ENCODE measurements around the gene STX5. TPM values are rescaled to one million over a fixed set of nuclear protein-coding genes. Genes with fewer than 3 reads are reported as not detected.
"Not testable (repeated sequence)": the region's sequence is repeated elsewhere in the genome, so short reads cannot be mapped to it uniquely, and the experiment has no call there.

Gene STX5
- total RNA-seq, 2 donors from 2014 or later, result 36.9 to 37.3 TPM

GRCh38 chr11:62835336-62835735 is 3.5 kb upstream of the STX5 start:
- Mint-ChIP-seq H3K27me3 (ENCODE audit: insufficient read depth) (no peaks in the 10 kb centered on the region), H3K27ac (no peak overlapping the region), H3K4me3 (no peak overlapping the region), H3K9me3 (no peaks in the 10 kb centered on the region), H3K4me1 (peaks cover 21% of the 10 kb centered on the region), H3K36me3 (ENCODE audit: low read depth) (peaks cover 35% of the 10 kb centered on the region)
- peaks cover 44% of the 10 kb centered on the region for H3K36me3 ChIP-seq (ENCODE audit: control insufficient read depth, insufficient read depth, low read length)
- H3K9me3 ChIP-seq (ENCODE audit: control insufficient read depth, low read length), result no peaks in the 10 kb centered on the region
- H3K4me3 ChIP-seq (ENCODE audit: low read length), result no peak overlapping the region
- no peak overlapping the region for H3K9ac ChIP-seq (ENCODE audit: extremely low read depth, low read length, poor library complexity, severe bottlenecking)
- no peak for TF ChIP-seq CTCF (conservative IDR thresholded peaks at IDR 0.05)
- no peaks in the 10 kb centered on the region for H3K27me3 ChIP-seq (ENCODE audit: control insufficient read depth, insufficient read depth, low read length, poor library complexity, severe bottlenecking)
- no peak overlapping the region for H3K27ac ChIP-seq (ENCODE audit: low read depth, low read length)
- no peaks in the 10 kb centered on the region for H3K4me1 ChIP-seq (ENCODE audit: control insufficient read depth, insufficient read depth, low read length)
- 92 to 93% methylated on average over 6 to 8 of the region's 8 CpGs for WGBS, 2 experiments (ENCODE audit: insufficient coverage in 1 of 2, insufficient read length in 1 of 2)
- no peak for DNase-seq

GRCh38 chr11:62832336-62833234 is 734 bp upstream of the STX5 start, which contains the start of gene TEX54:
Gene TEX54 (minus strand): TSS chr11:62832841.
- no peaks in the 10 kb centered on the region for H3K9me3 ChIP-seq (ENCODE audit: control insufficient read depth, low read length)
- Mint-ChIP-seq H3K27me3 (ENCODE audit: insufficient read depth) (no peaks in the 10 kb centered on the region), H3K36me3 (ENCODE audit: low read depth) (peaks cover 40% of the 10 kb centered on the region), H3K4me1 (peaks cover 20% of the 10 kb centered on the region), H3K9me3 (no peaks in the 10 kb centered on the region), H3K4me3 (peak within 1 kb of the TSS; percentile 99), H3K27ac (peak within 1 kb of the TSS; percentile 100)
- TF ChIP-seq CTCF (conservative IDR thresholded peaks at IDR 0.05), result no peak
- WGBS, 2 experiments (ENCODE audit: insufficient coverage in 1 of 2, insufficient read length in 1 of 2), result 4 to 19% methylated on average over 22 to 40 of the region's 40 CpGs
- H3K4me3 ChIP-seq (ENCODE audit: low read length), result peak within 1 kb of the TSS; percentile 98
- H3K36me3 ChIP-seq (ENCODE audit: control insufficient read depth, insufficient read depth, low read length), result peaks cover 49% of the 10 kb centered on the region
- H3K27me3 ChIP-seq (ENCODE audit: control insufficient read depth, insufficient read depth, low read length, poor library complexity, severe bottlenecking), result no peaks in the 10 kb centered on the region
- peak within 1 kb of the TSS; percentile 96 for H3K9ac ChIP-seq (ENCODE audit: extremely low read depth, low read length, poor library complexity, severe bottlenecking)
- no peak for DNase-seq
- peaks cover 2% of the 10 kb centered on the region for H3K4me1 ChIP-seq (ENCODE audit: control insufficient read depth, insufficient read depth, low read length)
- peak within 1 kb of the TSS; percentile 97 for H3K27ac ChIP-seq (ENCODE audit: low read depth, low read length)

- Histone ChIP-seq H3K27ac (ENCODE audit: low read depth, low read length) (peak overlapping the region; percentile 76), H3K9ac (ENCODE audit: extremely low read depth, low read length, poor library complexity, severe bottlenecking) (peak overlapping the region; percentile 96), H3K36me3 (ENCODE audit: control insufficient read depth, insufficient read depth, low read length) (peaks cover 50% of the 10 kb centered on the region), H3K4me3 (ENCODE audit: low read length) (peak overlapping the region; percentile 98), H3K27me3 (ENCODE audit: control insufficient read depth, insufficient read depth, low read length, poor library complexity, severe bottlenecking) (no peaks in the 10 kb centered on the region), H3K4me1 (ENCODE audit: control insufficient read depth, insufficient read depth, low read length) (peaks cover 2% of the 10 kb centered on the region), H3K9me3 (ENCODE audit: control insufficient read depth, low read length) (no peaks in the 10 kb centered on the region)
- peaks cover 2% of the 10 kb centered on the region for H3K9me3 Mint-ChIP-seq
- no peak for TF ChIP-seq CTCF (conservative IDR thresholded peaks at IDR 0.05)
- H3K4me1 Mint-ChIP-seq, result peaks cover 20% of the 10 kb centered on the region
- peak overlapping the region; percentile 100 for H3K27ac Mint-ChIP-seq
- H3K4me3 Mint-ChIP-seq, result peak overlapping the region; percentile 99
- H3K36me3 Mint-ChIP-seq (ENCODE audit: low read depth), result peaks cover 41% of the 10 kb centered on the region
- 2 to 6% methylated on average over 12 to 27 of the region's 33 CpGs for WGBS, 2 experiments (ENCODE audit: insufficient coverage in 1 of 2, insufficient read length in 1 of 2)
- no peaks in the 10 kb centered on the region for H3K27me3 Mint-ChIP-seq (ENCODE audit: insufficient read depth)
- DNase-seq, result no peak
Observed at GRCh38 chr11:62830904-62831519, 839 bp downstream of the STX5 start.

GRCh38 chr11:62828130-62828529 is 3.7 kb downstream of the STX5 start:
- not testable (repeated sequence) for H3K4me1 ChIP-seq (ENCODE audit: control insufficient read depth, insufficient read depth, low read length); H3K4me3 Mint-ChIP-seq; H3K4me3 ChIP-seq (ENCODE audit: low read length); DNase-seq; H3K9me3 Mint-ChIP-seq; H3K27me3 ChIP-seq (ENCODE audit: control insufficient read depth, insufficient read depth, low read length, poor library complexity, severe bottlenecking); H3K9me3 ChIP-seq (ENCODE audit: control insufficient read depth, low read length); H3K27ac Mint-ChIP-seq; H3K9ac ChIP-seq (ENCODE audit: extremely low read depth, low read length, poor library complexity, severe bottlenecking); H3K27me3 Mint-ChIP-seq (ENCODE audit: insufficient read depth); H3K27ac ChIP-seq (ENCODE audit: low read depth, low read length)
- 82 to 96% methylated on average over 6 to 8 of the region's 8 CpGs for WGBS, 2 experiments (ENCODE audit: insufficient coverage in 1 of 2, insufficient read length in 1 of 2)
- Mint-ChIP-seq H3K4me1 (peaks cover 14% of the 10 kb centered on the region), H3K36me3 (ENCODE audit: low read depth) (peaks cover 47% of the 10 kb centered on the region)
- peaks cover 53% of the 10 kb centered on the region for H3K36me3 ChIP-seq (ENCODE audit: control insufficient read depth, insufficient read depth, low read length)
